ENCODE data around the gene UGT1A9. TPM values are rescaled to one million over a fixed set of nuclear protein-coding genes. Genes with fewer than 3 reads are reported as not detected.

Gene UGT1A9
- total and polyA plus RNA-seq, 7 donors = not detected

DNA sequence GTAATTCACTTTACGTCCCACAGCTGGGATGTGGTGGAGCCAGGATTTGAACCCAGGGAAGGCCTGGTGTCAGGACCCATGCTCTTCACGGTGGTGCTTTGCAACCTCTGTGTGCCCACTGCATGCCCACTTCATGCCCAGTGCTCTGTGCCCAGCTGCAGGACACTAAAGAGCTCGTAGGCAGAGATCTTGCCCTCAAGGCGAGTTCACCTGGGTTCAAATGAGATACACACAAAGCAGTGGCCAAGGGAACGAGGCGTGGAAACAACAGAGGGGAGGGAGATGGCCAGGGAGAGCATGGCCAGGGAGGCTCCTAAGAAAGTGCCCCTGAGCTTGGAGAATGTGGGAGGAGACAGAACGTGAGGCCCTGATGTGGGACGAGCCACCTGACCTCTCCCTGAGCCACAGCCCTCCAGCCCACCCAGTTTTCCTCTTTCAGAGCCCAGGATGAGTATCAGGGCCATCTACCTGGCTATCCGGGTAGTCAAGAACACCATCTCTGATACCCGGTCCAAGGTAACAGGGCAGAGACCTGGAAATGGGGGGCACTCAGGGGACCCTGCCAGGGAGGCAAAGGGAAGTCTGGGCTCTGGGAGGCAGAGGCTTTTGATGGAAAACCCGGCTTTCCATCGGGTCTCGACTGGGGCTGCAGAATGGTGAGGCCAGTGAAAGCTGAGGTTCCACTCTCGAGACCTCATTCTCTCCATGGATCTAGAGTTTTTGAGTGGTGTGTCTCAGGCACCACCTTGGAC lies 126.8 kb downstream of the UGT1A9 start:
- no peak overlapping the region for H3K4me3 ChIP-seq
- 76 to 79% (median 77%) methylated on average over 14 of the region's 14 CpGs for WGBS, 3 donors
- no peaks in the 10 kb centered on the region for H3K27me3 ChIP-seq (ENCODE audit: insufficient read depth in 3 of 3, low read length in 2 of 3)
- H3K36me3 ChIP-seq (ENCODE audit: insufficient read depth in 1 of 2, low read depth in 1 of 2) = no peaks in the 10 kb centered on the region
- ATAC-seq (no peak), DNase-seq (no peak)
- TF ChIP-seq CTCF (IDR thresholded peaks at IDR 0.05) = no peak
- intact Hi-C loops (cut with DNase I) = no loop called here
- no peaks in the 10 kb centered on the region for H3K4me1 ChIP-seq
- no peaks in the 10 kb centered on the region for H3K9me3 ChIP-seq
- H3K27ac ChIP-seq = no peak overlapping the region

GRCh38 chr2:233799087-233799665 lies 127.5 kb downstream of the UGT1A9 start:
- ATAC-seq (no peak), DNase-seq (no peak)
- no peaks in the 10 kb centered on the region for H3K4me1 ChIP-seq
- intact Hi-C loops (cut with DNase I) = no loop called here
- H3K36me3 ChIP-seq (ENCODE audit: insufficient read depth in 1 of 2, low read depth in 1 of 2) = no peaks in the 10 kb centered on the region
- H3K27ac ChIP-seq = no peak overlapping the region
- H3K9me3 ChIP-seq = no peaks in the 10 kb centered on the region
- H3K27me3 ChIP-seq (ENCODE audit: insufficient read depth in 3 of 3, low read length in 2 of 3) = no peaks in the 10 kb centered on the region
- TF ChIP-seq CTCF (IDR thresholded peaks at IDR 0.05) = no peak
- no peak overlapping the region for H3K4me3 ChIP-seq
- 57 to 60% (median 57%) methylated on average over 7 of the region's 7 CpGs for WGBS, 3 donors

GRCh38 chr2:233799716-233800115 lies 128.0 kb downstream of the UGT1A9 start:
- no peaks in the 10 kb centered on the region for H3K36me3 ChIP-seq (ENCODE audit: insufficient read depth in 1 of 2, low read depth in 1 of 2)
- TF ChIP-seq CTCF (IDR thresholded peaks at IDR 0.05) = no peak
- H3K27ac ChIP-seq = no peak overlapping the region
- intact Hi-C loops (cut with DNase I) = no loop called here
- H3K4me3 ChIP-seq = no peak overlapping the region
- no peaks in the 10 kb centered on the region for H3K9me3 ChIP-seq
- DNase-seq = no peak
- H3K27me3 ChIP-seq (ENCODE audit: insufficient read depth in 3 of 3, low read length in 2 of 3) = no peaks in the 10 kb centered on the region
- H3K4me1 ChIP-seq = no peaks in the 10 kb centered on the region
- 51 to 83% (median 51%) methylated on average over 5 of the region's 5 CpGs for WGBS, 3 donors
- no peak for ATAC-seq

DNA sequence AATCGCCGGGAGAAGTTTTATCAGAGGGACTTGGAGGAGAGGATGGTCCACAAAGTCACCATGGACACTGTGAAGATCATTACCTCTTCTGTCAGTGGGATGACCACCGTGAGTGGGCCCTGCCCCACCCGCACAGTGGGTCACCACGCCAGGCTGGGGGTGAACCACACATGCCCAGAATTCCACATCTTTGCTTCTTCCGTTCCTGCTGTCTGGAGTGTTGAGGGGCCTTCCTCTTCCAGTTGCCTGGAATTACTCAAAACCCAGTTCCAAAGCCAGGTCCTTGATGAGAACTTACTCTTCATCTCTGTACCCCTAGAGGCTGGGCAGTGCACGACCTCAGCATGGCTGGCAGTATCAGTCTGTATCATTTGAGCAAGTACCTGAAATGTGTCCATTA lies 128.5 kb downstream of the UGT1A9 start:
- Histone ChIP-seq H3K27ac (no peak overlapping the region), H3K4me1 (no peaks in the 10 kb centered on the region), H3K4me3 (no peak overlapping the region), H3K36me3 (ENCODE audit: insufficient read depth in 1 of 2, low read depth in 1 of 2) (no peaks in the 10 kb centered on the region), H3K9me3 (no peaks in the 10 kb centered on the region), H3K27me3 (ENCODE audit: insufficient read depth in 3 of 3, low read length in 2 of 3) (no peaks in the 10 kb centered on the region)
- 74 to 78% (median 75%) methylated on average over 7 of the region's 7 CpGs for WGBS, 3 donors
- intact Hi-C loops (cut with DNase I) = no loop called here
- no peak for TF ChIP-seq CTCF (IDR thresholded peaks at IDR 0.05)
- DNase-seq = no peak
- ATAC-seq = no peak
